Neural cell (in vitro differentiated cells): ENCODE data around the gene MTMR3. TPM values are rescaled to one million over a fixed set of nuclear protein-coding genes. Genes with fewer than 3 reads are reported as not detected.

Experiments used
- H2AFZ ChIP-seq: fragments of 200-600, 300-800 bp; sonication (generic), shearing (Covaris generic); 2 replicates; pipeline ENCODE4 v1.6.0; 2014; ENCODE audit warnings: low read depth, mild to moderate bottlenecking, antibody characterized with exemption, low read length, moderate library complexity
- H3F3A ChIP-seq: fragments of 200-600 bp; shearing (Covaris generic); 2 replicates; pipeline ENCODE4 v1.6.1; 2016; ENCODE audit warnings: mild to moderate bottlenecking, moderate library complexity, mixed read lengths, antibody characterized with exemption, low read length; ENCODE audit not compliant: insufficient read depth, poor library complexity, severe bottlenecking
- H3K27ac ChIP-seq: fragments of 200-600, 300-800 bp; sonication (generic), shearing (Covaris generic); 2 replicates; pipeline ENCODE4 v1.5.1; 2014; ENCODE audit warnings: mild to moderate bottlenecking, low read length, moderate library complexity
- H3K27me3 ChIP-seq: fragments of 300-800, 200-600 bp; sonication (generic), shearing (Covaris generic); 2 replicates; pipeline ENCODE4 v1.6.0; 2014; ENCODE audit warnings: mild to moderate bottlenecking, low read depth, low read length, moderate library complexity; ENCODE audit not compliant: insufficient read depth
- H3K36me3 ChIP-seq: fragments of 300-800, 200-600 bp; sonication (generic), shearing (Covaris generic); 2 replicates; pipeline ENCODE4 v1.5.1; 2014; ENCODE audit warnings: mild to moderate bottlenecking, antibody characterized with exemption, low read length, moderate library complexity; ENCODE audit not compliant: insufficient read depth
- H3K4me2 ChIP-seq: fragments of 300-800, 200-600 bp; sonication (generic), shearing (Covaris generic); 2 replicates; pipeline ENCODE4 v1.6.0; 2014; ENCODE audit warnings: mild to moderate bottlenecking, low read length
- H3K4me3 ChIP-seq: fragments of 300-800, 200-600 bp; sonication (generic), shearing (Covaris generic); 2 replicates; pipeline ENCODE4 v1.5.1; 2014; ENCODE audit warnings: mild to moderate bottlenecking, low read length, moderate library complexity
- H3K79me2 ChIP-seq: fragments of 200-600 bp; shearing (Covaris generic); replicated peaks from 2 replicates; pipeline ENCODE4 v1.6.0; 2014; ENCODE audit warnings: mild to moderate bottlenecking, low read length, moderate library complexity; ENCODE audit not compliant: insufficient read depth
- H3K9ac ChIP-seq: fragments of 300-800, 200-600 bp; sonication (generic), shearing (Covaris generic); 2 replicates; pipeline ENCODE4 v1.6.1; 2016; ENCODE audit warnings: mild to moderate bottlenecking, low read length, mixed read lengths
- H3K9me2 ChIP-seq: fragments of 200-600 bp; shearing (Covaris generic); 2 replicates; pipeline ENCODE4 v1.6.1; 2016; ENCODE audit warnings: mild to moderate bottlenecking, low read length, mixed read lengths; ENCODE audit not compliant: insufficient read depth
- H3K9me3 ChIP-seq: fragments of 200-600, 300-800 bp; sonication (generic), shearing (Covaris generic); 2 replicates; pipeline ENCODE4 v1.6.1; 2016; ENCODE audit warnings: mild to moderate bottlenecking, mixed run types, low read length, moderate library complexity, mixed read lengths
- H4K20me1 ChIP-seq: fragments of 200-600 bp; shearing (Covaris generic); 2 replicates; pipeline ENCODE4 v1.6.1; 2016; ENCODE audit warnings: mild to moderate bottlenecking, mixed run types; ENCODE audit not compliant: insufficient read depth
- CTCF ChIP-seq: fragments of 450-650 bp; IDR thresholded peaks from 2 replicates; pipeline ENCODE4 v1.5.1; 2014; ENCODE audit warnings: antibody characterized with exemption, mild to moderate bottlenecking, moderate library complexity; ENCODE audit not compliant: poor library complexity, severe bottlenecking
- EP300 ChIP-seq: fragments of 450-650 bp; conservative IDR thresholded peaks from 2 replicates; pipeline ENCODE4 v1.6.1; 2014; ENCODE audit warnings: antibody characterized with exemption, mild to moderate bottlenecking, moderate library complexity; ENCODE audit not compliant: poor library complexity, severe bottlenecking
- EZH2 ChIP-seq: fragments of 200-600, 300-800 bp; shearing (Covaris generic), sonication (generic); IDR thresholded peaks from 2 replicates; pipeline ENCODE4 v1.6.1; 2014; ENCODE audit warnings: antibody characterized with exemption, low read length, borderline replicate concordance, mild to moderate bottlenecking; ENCODE audit not compliant: insufficient read depth, poor library complexity, severe bottlenecking
- MXI1 ChIP-seq: fragments of 450-650 bp; conservative IDR thresholded peaks from 2 replicates; pipeline ENCODE4 v1.6.1; 2014; ENCODE audit warnings: antibody characterized with exemption, mild to moderate bottlenecking; ENCODE audit not compliant: poor library complexity, severe bottlenecking
- POLR2AphosphoS5 ChIP-seq: IDR thresholded peaks from 2 replicates; pipeline ENCODE4 v1.6.1; 2012
- RAD21 ChIP-seq: fragments of 450-650 bp; conservative IDR thresholded peaks from 2 replicates; pipeline ENCODE4 v1.6.1; 2014; ENCODE audit warnings: antibody characterized with exemption, mild to moderate bottlenecking, moderate library complexity
- REST ChIP-seq: IDR thresholded peaks from 2 replicates; pipeline ENCODE4 v1.6.1; 2012; ENCODE audit warnings: borderline replicate concordance
- SMC3 ChIP-seq: fragments of 450-650 bp; conservative IDR thresholded peaks from 2 replicates; pipeline ENCODE4 v1.6.1; 2014; ENCODE audit warnings: antibody characterized with exemption, mild to moderate bottlenecking, moderate library complexity; ENCODE audit not compliant: poor library complexity
- TAF1 ChIP-seq: IDR thresholded peaks from 2 replicates; pipeline ENCODE4 v1.6.1; 2012; ENCODE audit warnings: low read depth
- polyA plus RNA-seq: library from polyadenylated mRNA; depleted of rRNA; stranded (reverse); fragments of >200 nt; gene quantifications from 2 replicates; pipeline ENCODE4 v1.2.3, GENCODE V29; 2014

MTMR3 gene
- polyA plus RNA-seq, 1 donor from 2014 or later, result 46.7 TPM

GRCh38 chr22:29838599-29838956, 44.4 kb upstream of the MTMR3 start:
- Histone ChIP-seq H3K27ac (peak overlapping the region; percentile 74), H3F3A (peaks cover 3% of the 10 kb centered on the region), H3K9ac (peak overlapping the region; percentile 75), H2AFZ (peak overlapping the region; percentile 58), H3K4me2 (peak overlapping the region; percentile 50), H3K9me2 (no peaks in the 10 kb centered on the region), H3K36me3 (no peaks in the 10 kb centered on the region), H3K9me3 (no peaks in the 10 kb centered on the region), H3K27me3 (no peaks in the 10 kb centered on the region), H3K79me2 (peaks cover 11% of the 10 kb centered on the region), H3K4me3 (peak overlapping the region; percentile 100), H4K20me1 (no peaks in the 10 kb centered on the region)
- TF ChIP-seq SMC3, result no peak
- no peak for TF ChIP-seq EP300
- no peak for TF ChIP-seq MXI1
- no peak for TF ChIP-seq TAF1
- TF ChIP-seq CTCF, result no peak
- TF ChIP-seq REST, result no peak
- TF ChIP-seq RAD21, result no peak
- no peak for TF ChIP-seq EZH2
- TF ChIP-seq POLR2AphosphoS5, result no peak

DNA sequence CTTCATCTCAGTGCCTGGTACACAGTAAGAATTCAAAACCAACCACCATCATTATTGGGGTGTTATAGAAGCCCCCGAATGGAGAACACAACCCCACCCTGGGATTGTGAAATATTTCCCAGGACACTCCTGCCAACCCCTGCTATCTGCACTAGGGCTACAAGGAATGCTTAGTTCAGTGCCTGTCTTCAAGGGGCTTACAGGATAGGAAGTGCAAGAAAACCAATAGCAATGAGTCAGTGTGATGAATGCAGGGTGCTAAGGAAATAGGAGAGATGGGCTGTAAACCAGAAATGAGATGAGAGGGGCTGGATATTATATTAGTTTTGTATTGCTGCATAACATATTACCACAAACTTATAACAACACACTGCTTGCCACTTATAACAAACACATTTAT, 43.9 kb upstream of the MTMR3 start:
- Histone ChIP-seq H3K9me3 (no peaks in the 10 kb centered on the region), H3K27me3 (no peaks in the 10 kb centered on the region), H4K20me1 (no peaks in the 10 kb centered on the region), H3F3A (peaks cover 3% of the 10 kb centered on the region), H3K4me3 (no peak overlapping the region), H3K4me2 (no peak overlapping the region), H2AFZ (no peak overlapping the region), H3K27ac (peak overlapping the region; percentile 74), H3K79me2 (peaks cover 11% of the 10 kb centered on the region), H3K36me3 (no peaks in the 10 kb centered on the region), H3K9me2 (no peaks in the 10 kb centered on the region), H3K9ac (no peak overlapping the region)
- TF ChIP-seq POLR2AphosphoS5, result no peak
- TF ChIP-seq EP300, result no peak
- TF ChIP-seq TAF1, result no peak
- TF ChIP-seq REST, result no peak
- no peak for TF ChIP-seq RAD21
- TF ChIP-seq CTCF, result no peak
- no peak for TF ChIP-seq EZH2
- no peak for TF ChIP-seq MXI1
- TF ChIP-seq SMC3, result no peak
